Calu3 (cell line): ENCODE measurements around the gene RXRG. TPM values are rescaled to one million over a fixed set of nuclear protein-coding genes. Genes with fewer than 3 reads are reported as not detected.

ENCODE experiments used
- BruUV-seq: library from RNA; stranded (reverse); fragments of 400-500 nt; replicated peaks from 2 replicates; lab custom pipeline; 2021; lab: Mats Ljungman, UMichigan
- CTCF ChIA-PET: fragments of 300-600 bp; sonication (Branson Sonifier 250); formaldehyde crosslinking; loops from one replicate; lab custom pipeline; 2022; ENCODE audit warnings: antibody characterized with exemption; lab: Charles Lee
- DNase-seq: peaks from one replicate; pipeline ENCODE4 v3.0.0; 2022
- H3K27ac Mint-ChIP-seq: one replicate; pipeline ENCODE4 v1.8.0; 2022; ENCODE audit warnings: mixed read lengths; ENCODE audit not compliant: unreplicated experiment
- H3K27me3 Mint-ChIP-seq: one replicate; pipeline ENCODE4 v1.8.0; 2022; ENCODE audit warnings: mixed read lengths; ENCODE audit not compliant: unreplicated experiment
- H3K36me3 Mint-ChIP-seq: one replicate; pipeline ENCODE4 v1.8.0; 2022; ENCODE audit warnings: mild to moderate bottlenecking, moderate library complexity, mixed read lengths; ENCODE audit not compliant: insufficient read depth, unreplicated experiment
- H3K4me1 Mint-ChIP-seq: one replicate; pipeline ENCODE4 v1.8.0; 2022; ENCODE audit warnings: mild to moderate bottlenecking, low read depth, mixed read lengths; ENCODE audit not compliant: unreplicated experiment
- H3K4me3 Mint-ChIP-seq: one replicate; pipeline ENCODE4 v1.8.0; 2022; ENCODE audit warnings: mild to moderate bottlenecking, low read depth, moderate library complexity, mixed read lengths; ENCODE audit not compliant: unreplicated experiment
- H3K9me3 Mint-ChIP-seq: one replicate; pipeline ENCODE4 v1.8.0; 2022; ENCODE audit warnings: low read depth, mixed read lengths; ENCODE audit not compliant: unreplicated experiment
- CTCF ChIP-seq: fragments of 200-600 bp; IDR thresholded peaks from one replicate; pipeline ENCODE4 v1.8.0; 2022; ENCODE audit warnings: antibody characterized with exemption; ENCODE audit not compliant: unreplicated experiment
- intact Hi-C: fragments of 100-400 bp; cut with micrococcal nuclease; formaldehyde crosslinking; loops from one replicate; pipeline ENCODE4 v1.10.0; 2022; ENCODE audit not compliant: unreplicated experiment
- total RNA-seq: library from RNA; stranded (reverse); gene quantifications from 2 replicates; pipeline ENCODE4 v1.2.3, GENCODE V29; 2022

Gene RXRG
- total RNA-seq, 1 experiment from 2014 or later: not detected

- no TSS peak for BruUV-seq
- CTCF ChIA-PET: no interaction called here
Observed at GRCh38 chr1:165355977-165356811, 88.7 kb downstream of the RXRG start, which contains the start of gene LMX1A. TSS of gene LMX1A (minus strand) at chr1:165356715. CDS start at chr1:165355559, 1,156 bp downstream.

GRCh38 chr1:165355139-165355976, 89.6 kb downstream of the RXRG start:
- Mint-ChIP-seq H3K27ac (no peak overlapping the region), H3K9me3 (peaks cover 5% of the 10 kb centered on the region), H3K4me1 (no peaks in the 10 kb centered on the region), H3K27me3 (peaks cover 90% of the 10 kb centered on the region), H3K4me3 (no peak overlapping the region), H3K36me3 (no peaks in the 10 kb centered on the region)
- no TSS peak for BruUV-seq
- TF ChIP-seq CTCF: no peak
- intact Hi-C loops: no loop called here
- CTCF ChIA-PET: interaction anchor here (0.5 kb wide), 1 partner anchor 62 kb away, joined by 3 read pairs; no protein-coding TSS in a partner anchor
- DNase-seq: no peak

More at GRCh38 chr1:165355977-165356811, 88.7 kb downstream of the RXRG start, which contains the start of gene LMX1A:
- Mint-ChIP-seq H3K27me3 (peaks cover 90% of the 10 kb centered on the region), H3K27ac (no peak within 1 kb of the TSS), H3K4me1 (no peaks in the 10 kb centered on the region), H3K4me3 (no peak within 1 kb of the TSS), H3K9me3 (peaks cover 5% of the 10 kb centered on the region), H3K36me3 (no peaks in the 10 kb centered on the region)
- intact Hi-C loops: no loop called here
- no peak for TF ChIP-seq CTCF
- DNase-seq: no peak

GRCh38 chr1:165354739-165355138, 90.2 kb downstream of the RXRG start:
- no peak for DNase-seq
- CTCF ChIA-PET: no interaction called here
- Mint-ChIP-seq H3K27ac (no peak overlapping the region), H3K4me3 (no peak overlapping the region), H3K36me3 (no peaks in the 10 kb centered on the region), H3K4me1 (no peaks in the 10 kb centered on the region), H3K27me3 (peaks cover 90% of the 10 kb centered on the region), H3K9me3 (peaks cover 5% of the 10 kb centered on the region)
- intact Hi-C loops: no loop called here
- no TSS peak for BruUV-seq
- TF ChIP-seq CTCF: no peak
